HG03558 (cell line): ENCODE measurements around the gene PITX1.

Source experiments
- ATAC-seq: cut with Tn5 transposase; IDR thresholded peaks from one replicate; pipeline ENCODE4 v1.9.1; 2021; ENCODE audit warnings: moderate number of reproducible peaks; ENCODE audit not compliant: unreplicated experiment; ENCODE audit errors: extremely low read depth

PITX1 gene

DNA sequence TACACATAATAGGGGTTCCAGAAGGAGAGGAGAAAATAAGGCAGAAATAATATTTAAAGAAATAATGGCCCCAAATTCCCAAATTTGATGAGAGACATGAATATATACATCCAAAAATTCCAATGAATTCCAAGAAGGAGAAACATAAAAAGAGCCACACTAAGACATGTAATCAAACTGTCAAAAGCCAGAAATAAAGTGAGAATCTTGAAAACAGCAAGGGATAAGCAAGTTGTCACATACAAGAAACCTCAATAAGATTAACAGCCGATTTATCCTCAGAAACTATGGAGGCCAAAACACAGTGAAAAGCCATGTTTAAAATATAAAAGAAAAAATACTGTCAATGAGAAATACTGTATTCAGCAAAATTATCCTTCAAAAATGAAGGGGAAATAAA, 51.8 kb downstream of the PITX1 start:
- ATAC-seq, result no peak

DNA sequence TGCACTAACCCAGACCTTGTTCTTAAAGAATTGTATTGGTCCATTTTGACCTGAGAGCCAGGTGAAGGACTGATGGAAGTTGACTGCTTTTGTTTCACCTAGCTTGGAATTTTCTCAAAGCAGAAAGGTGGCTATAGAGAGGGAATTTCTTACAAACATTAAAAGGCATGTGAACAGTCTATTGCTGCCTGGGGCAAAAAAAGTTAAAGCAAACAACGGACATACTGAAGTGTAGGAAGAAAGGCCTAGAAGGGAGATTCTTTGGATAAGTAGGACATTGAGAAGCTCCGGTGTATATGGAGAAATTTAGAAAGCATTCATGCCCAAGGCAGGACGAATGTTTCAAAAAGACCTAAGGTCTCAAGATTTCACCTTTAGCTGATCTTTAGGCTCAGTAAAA, 54.6 kb downstream of the PITX1 start:
- ATAC-seq, result no peak
